GM19328 (cell line): ENCODE results near the gene CWH43.
A peak's percentile ranks its signal among the peaks of the same experiment; 100 is the strongest.
"Not testable (repeated sequence)": the region's sequence is repeated elsewhere in the genome, so short reads cannot be mapped to it uniquely, and the experiment has no call there.

ENCODE experiments used
- ATAC-seq: cut with Tn5 transposase; IDR thresholded peaks from one replicate; pipeline ENCODE4 v1.9.1; 2021; ENCODE audit warnings: mild to moderate bottlenecking, moderate library complexity; ENCODE audit not compliant: unreplicated experiment

The CWH43 gene

GRCh38 chr4:48985976-48986653 lies at the start of gene CWH43:
TSS of gene CWH43 (plus strand) at chr4:48986275. CDS start at chr4:48986430, 155 bp downstream.
- no peak for ATAC-seq

GRCh38 chr4:48937033-48937432 lies 49.0 kb upstream of the CWH43 start:
- no peak for ATAC-seq

- no peak for ATAC-seq
These were observed 47.2 kb upstream of the CWH43 start for GRCh38 chr4:48938831-48939230.

GRCh38 chr4:48939785-48940184 lies 46.3 kb upstream of the CWH43 start:
- ATAC-seq, result no peak

GRCh38 chr4:48943387-48943786 lies 42.7 kb upstream of the CWH43 start:
- no peak for ATAC-seq

- ATAC-seq, result no peak
These were observed 41.8 kb upstream of the CWH43 start for GRCh38 chr4:48944252-48944651.

- ATAC-seq, result no peak
These were observed 41.3 kb upstream of the CWH43 start for GRCh38 chr4:48944756-48945241.

GRCh38 chr4:48945981-48946380 lies 40.1 kb upstream of the CWH43 start:
- ATAC-seq, result no peak

GRCh38 chr4:48947731-48948130 lies 38.3 kb upstream of the CWH43 start:
- ATAC-seq, result no peak

GRCh38 chr4:48949086-48949485 lies 37.0 kb upstream of the CWH43 start:
- ATAC-seq, result no peak

GRCh38 chr4:48949518-48950219 lies 36.4 kb upstream of the CWH43 start:
- no peak for ATAC-seq

- ATAC-seq, result no peak
These were observed 31.8 kb upstream of the CWH43 start for GRCh38 chr4:48954314-48954713.

GRCh38 chr4:48957366-48957765 lies 28.7 kb upstream of the CWH43 start:
- not testable (repeated sequence) for ATAC-seq

- no peak for ATAC-seq
These were observed 27.5 kb upstream of the CWH43 start for GRCh38 chr4:48958582-48958981.

GRCh38 chr4:48960988-48961635 lies 25.0 kb upstream of the CWH43 start:
- ATAC-seq, result no peak

- ATAC-seq, result no peak
These were observed 23.4 kb upstream of the CWH43 start for GRCh38 chr4:48962636-48963035.

GRCh38 chr4:48963042-48963679 lies 22.9 kb upstream of the CWH43 start:
- ATAC-seq, result peak; percentile 79

GRCh38 chr4:48967101-48967500 lies 19.0 kb upstream of the CWH43 start:
- ATAC-seq, result no peak

- ATAC-seq, result no peak
These were observed 18.4 kb upstream of the CWH43 start for GRCh38 chr4:48967631-48968030.

GRCh38 chr4:48968814-48969213 lies 17.3 kb upstream of the CWH43 start:
- no peak for ATAC-seq

GRCh38 chr4:48970471-48970921 lies 15.6 kb upstream of the CWH43 start:
- no peak for ATAC-seq
